ENCODE measurements around the gene TSFM.
A peak's percentile ranks its signal among the peaks of the same experiment; 100 is the strongest.
"Not testable (repeated sequence)": the region's sequence is repeated elsewhere in the genome, so short reads cannot be mapped to it uniquely, and the experiment has no call there.

The TSFM gene

DNA sequence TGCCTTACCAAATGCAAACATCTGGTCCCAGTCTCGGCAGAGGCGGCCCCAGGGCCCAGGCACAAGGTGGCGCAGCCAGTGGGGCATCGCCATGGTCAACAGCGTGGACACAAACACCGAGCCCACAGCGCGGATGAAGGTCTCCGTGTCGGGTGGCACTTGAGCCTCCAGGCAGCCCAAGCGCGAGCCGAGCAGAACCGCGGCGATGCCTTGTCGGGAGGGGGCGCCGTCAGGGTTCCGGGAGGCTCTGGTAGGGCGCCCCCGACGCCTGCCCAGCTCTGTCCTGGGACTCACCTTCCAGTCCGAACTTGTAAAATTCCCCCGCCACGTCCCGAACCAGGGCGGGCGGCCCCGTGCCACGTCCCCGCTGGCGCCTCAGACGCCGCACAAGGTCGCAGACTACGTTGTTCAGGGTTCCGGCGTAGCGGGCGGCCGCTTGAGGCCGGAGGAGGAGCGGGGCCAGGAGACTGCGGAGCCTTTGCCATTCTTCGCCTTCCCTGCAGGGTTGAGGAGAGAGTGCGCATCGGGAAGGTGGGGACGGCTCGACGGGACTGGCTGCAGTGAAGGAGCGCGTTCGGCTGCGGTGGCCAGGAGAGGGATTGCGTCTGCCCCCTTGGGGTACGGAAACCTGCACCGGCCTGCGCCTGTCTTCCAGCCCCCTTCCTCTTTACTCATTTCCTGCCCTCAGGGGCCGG is 17.4 kb upstream of the TSFM start:
- no peak for DNase-seq

DNA sequence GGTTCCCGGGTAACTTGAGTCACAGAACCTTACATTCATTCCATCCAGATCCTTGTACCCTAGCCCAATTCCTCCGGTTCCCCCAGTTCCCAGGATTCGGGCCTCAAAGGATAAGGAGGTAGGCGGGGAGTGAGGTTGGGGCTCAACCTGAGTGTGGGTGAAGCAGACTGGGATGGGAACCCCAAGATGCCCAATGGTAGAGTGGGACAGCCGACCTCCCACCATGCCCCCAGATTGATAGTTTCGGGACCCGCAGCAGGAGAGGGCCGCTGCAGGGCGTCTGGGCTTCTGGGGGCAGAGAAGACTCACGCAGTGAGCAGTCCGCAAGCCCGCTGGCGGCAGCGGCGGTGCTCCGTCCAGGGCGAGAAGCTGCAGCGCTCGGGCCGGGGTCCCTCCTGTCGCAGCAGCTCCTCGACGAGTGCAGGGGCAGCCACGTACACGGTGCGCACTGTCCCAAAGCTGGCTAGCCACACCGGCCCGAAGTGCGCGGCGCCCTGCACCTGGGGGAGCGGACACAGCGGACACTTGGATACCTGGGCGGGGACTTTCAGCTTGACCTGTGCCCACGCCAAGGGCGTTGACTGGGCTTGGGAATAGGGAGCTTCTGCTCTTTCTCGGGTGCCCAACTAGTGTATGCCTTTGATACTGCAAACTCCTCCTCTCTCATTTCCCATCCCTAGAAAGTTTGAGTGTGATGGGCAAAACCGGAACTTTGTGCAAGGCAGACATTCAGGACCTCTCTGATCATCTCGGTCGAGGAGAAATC is 16.7 kb upstream of the TSFM start:
- no peak for DNase-seq

DNA sequence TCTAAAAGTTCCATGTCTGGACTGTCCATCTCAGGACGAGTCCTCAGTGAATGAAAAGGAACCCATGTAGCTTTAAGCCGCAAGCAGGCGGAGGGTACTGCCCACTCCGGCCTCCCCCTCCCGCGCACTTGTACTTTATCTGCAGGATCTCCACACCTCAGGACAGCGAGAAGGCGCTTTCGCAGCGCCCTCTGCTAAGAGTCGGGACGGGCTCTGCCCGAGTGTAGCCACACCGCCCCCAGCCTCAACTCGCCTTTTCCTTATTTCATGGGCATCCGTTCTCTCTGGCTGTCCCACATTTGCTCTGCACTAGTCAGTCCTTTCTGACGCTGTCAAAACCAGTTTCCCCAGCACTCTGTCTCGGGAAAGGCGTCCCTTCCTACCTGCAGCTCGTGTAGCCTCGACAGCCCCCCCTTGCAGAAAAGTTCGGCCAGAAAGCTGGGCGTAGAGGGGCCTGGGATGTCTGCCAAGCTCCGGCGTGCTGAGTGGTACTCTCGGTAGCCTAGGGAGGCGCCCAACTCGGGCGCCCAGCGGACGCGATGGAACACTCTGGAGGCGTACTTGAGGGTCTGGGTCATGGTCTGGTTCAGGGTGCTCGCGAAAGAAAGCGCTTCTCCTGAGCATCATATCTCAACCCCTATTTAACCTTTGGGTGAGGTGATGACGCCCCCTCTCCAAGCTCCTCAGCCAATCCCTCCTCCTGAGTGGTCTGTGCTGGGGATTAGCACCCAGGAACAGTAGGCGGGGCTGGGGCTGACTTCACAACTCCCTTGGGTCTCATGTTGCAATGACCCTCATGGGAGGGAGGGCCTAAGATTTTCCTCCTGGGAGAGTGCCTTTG is 15.9 kb upstream of the TSFM start, which contains the start of gene CYP27B1:
CYP27B1 (minus strand) TSS at position 615 of the 841 bp plus-strand sequence; CDS start at position 578, 37 bp downstream.
- DNase-seq = no peak

DNA sequence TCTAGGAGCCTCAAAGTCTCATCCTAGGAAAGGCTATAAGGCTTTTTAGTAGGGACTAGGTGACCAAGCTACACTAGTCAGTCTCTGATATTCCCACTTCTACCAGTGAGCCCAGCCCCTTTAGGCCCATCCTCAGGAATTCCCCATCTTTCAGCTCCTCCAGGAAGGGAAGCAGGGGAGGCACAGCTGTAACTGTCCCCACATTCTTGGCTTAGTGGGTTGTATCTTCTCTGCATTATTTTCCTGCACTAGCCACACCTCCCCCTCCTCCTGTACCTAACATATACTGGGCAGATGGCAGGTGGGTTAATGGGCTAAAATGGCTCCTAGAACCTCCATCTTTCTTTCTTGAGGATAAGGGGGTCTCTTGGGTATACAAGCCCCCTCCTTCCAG is 15.3 kb upstream of the TSFM start:
- DNase-seq = no peak

DNA sequence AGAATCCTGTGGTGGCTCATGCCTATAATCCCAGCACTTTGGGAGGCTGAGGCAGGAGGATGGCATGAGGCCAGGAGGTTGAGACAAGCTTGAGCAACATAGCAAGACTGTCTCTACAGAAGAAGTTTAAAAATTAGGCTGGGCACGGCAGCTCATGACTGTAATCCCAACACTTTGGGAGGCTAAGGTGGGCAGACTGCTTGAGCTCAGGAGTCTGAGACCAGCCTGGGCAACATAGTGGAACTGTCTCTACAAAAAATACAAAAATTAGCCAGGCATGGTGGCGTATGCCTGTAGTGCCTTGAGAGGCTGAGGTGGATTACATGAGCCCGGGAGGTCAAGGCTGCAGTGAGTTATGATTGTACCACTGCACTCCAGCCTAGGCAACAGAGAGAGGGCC is 14.7 kb upstream of the TSFM start:
- DNase-seq = no peak

DNA sequence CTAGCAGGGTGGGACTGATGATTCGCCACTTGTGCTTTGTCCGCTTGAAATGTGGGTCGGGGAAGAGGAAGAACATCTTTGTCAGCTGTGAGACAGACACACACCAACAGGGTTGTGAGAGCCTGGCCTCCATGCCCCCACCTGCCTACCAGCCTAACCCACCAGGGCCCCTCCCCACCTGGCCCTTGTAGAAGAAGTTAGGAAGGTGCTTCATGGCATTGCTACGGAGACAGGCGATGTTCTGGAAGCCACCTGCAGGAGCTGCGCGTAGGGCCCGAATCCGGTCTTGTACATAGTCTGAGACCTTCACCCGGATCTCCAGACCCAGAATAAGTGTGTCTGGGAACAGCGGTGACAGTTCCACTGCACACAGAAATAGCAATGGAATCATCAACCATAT is 13.0 kb upstream of the TSFM start:
- no peak for DNase-seq

DNA sequence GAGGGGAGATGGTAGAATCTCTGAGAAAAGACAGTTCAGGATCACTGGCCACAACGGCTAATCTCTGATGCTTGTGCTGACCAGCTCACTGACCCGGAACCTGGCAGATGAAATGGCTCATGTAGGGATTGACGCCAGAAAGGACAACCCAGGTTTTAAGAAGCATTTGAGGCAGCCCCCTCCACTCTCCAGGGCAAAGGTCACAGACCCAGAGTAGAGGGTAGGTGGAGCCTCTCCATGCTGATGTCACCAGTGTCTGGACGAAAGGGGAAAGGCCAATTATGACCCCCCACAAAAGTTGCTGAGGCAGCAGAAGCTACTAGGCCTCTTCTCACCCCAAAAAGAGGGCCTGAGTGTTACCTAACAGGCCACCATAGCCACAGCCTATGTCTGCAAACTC is 11.9 kb upstream of the TSFM start:
- DNase-seq = no peak

DNA sequence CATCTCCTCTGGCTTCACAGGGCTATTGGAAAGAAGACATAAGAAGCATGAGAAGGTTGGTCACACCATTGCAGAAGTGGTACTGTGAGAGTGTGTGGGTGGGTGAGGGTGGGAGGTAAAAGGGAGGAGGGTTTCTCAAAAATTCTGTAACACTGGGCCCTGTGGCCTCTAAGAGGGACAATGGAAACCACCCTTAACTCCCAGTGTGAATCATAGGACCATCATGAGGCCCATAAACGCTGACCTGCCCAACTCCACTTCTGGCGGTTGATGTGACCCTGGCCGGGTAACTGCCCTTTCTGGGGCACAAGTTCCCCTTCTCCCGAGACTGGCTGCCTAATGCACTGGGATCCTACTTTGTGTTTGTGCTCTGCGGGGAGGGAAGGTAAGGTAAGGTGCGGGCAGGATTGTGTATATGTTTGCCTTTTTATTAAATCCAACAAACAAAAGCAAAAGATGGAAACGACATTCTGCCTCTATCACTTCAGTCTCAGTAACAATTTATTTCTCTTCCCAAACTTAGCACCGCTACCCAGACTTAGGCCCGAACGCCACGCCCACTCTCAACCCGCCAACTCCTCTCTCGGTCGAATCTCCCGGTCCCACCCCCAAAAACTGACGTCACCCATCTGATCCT is 11.2 kb upstream of the TSFM start:
- DNase-seq = peak; percentile 60

DNA sequence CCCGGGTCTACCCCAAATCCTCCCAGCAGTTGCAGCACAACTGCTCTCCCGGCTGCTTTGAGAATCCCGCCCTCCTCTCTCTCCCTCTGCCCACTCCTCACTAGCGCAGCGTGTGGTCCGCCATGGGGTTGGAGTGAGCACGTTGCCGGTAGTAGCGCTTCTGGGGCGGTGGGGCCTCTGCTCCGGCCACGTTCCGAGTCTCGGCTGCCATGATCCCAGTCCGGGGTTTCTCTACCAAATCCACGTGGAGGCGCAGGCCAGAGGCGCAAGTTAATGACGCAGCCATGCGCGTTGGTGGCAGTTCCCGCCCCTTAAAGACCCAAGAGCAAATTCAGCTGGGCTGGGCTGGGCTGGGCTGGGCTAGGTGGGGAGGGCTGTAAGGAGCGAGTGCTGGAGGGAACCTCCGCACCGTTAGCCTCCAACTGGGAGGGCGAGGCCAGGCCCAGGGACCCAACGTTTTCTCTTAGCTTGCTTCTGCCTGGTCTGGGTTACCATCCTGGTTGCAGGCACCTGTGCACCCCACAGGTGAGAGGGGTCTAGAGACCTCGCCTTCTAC is 10.6 kb upstream of the TSFM start, which contains the start of gene METTL1:
METTL1 (minus strand) TSS at position 233 of the 556 bp plus-strand sequence; CDS start at position 211, 22 bp downstream.
- peak; percentile 82 for DNase-seq

DNA sequence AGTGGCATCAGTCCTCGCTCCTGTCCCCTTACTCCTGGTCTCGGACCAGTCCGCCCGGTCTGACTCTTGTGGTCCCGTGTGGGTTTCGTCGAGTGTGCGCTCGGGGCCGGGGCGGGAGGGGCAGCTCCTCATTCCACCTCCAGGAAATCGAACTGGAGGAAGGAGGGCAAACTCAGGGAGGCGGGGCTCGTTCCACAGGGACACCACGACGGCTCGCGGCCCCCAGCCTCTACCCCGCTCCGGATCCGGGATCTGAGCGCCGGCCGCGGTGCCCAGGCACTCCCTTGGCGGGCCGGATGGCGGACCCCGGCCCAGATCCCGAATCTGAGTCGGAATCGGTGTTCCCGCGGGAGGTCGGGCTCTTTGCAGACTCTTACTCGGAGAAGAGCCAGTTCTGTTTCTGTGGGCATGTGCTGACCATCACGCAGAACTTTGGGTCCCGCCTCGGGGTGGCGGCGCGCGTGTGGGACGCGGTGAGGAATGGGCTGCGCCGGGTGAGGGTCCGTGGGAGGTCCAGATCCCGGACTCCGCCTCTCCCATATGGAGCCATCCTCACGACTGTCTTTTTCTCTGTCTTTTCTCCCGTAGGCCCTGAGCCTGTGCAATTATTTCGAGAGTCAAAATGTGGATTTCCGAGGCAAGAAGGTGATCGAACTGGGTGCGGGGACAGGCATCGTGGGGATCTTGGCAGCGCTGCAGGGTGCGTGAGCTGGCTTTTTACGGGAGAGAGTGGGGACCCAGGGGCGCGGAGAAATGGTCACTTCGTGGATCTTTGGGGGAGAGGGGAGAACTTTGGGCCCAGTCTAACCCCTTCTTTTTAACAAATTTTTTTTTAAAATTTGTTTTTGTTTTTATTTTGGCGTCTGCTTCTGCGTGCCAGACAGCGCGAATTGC is 9.9 kb upstream of the TSFM start, which contains the start of gene EEF1AKMT3:
EEF1AKMT3 (plus strand) TSS at position 186 of the 894 bp plus-strand sequence; CDS start at position 297, 111 bp downstream.
- no peak for DNase-seq

DNA sequence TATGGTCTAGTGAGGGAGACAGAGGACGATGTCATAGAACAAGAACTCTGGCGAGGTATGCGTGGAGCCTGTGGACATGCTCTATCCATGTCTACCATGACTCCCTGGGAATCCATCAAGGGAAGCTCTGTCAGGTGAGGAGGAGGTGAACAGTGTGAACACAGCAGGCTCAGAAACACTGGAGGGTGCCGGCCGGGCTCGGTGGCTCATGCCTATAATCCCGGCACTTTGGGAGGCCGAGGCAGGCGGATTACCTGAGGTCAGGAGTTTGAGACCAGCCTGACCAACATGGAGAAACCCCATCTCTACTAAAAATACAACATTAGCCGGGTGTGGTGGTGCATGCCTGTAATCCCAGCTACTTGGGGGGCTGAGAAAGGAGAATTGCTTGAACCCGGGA is 8.0 kb upstream of the TSFM start:
- DNase-seq = not testable (repeated sequence)

DNA sequence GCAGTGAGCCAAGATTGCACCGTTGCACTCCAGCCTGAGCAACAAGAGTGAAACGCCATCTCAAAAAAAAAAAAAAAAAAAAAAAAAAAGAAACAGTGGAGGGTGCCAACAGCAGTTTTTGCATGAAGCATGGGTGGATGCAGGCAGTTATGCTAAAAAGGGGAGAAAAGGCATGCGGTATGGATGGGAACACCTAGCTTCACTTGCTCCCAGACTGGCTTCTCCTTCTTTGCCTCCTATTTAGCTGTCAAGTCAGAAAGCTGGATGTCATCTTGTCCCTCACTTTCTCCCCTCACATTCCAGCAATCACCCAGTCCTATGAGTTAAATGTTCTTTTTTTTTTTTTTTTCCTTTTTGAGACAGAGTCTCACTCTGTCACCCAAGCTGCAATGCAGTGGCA is 7.5 kb upstream of the TSFM start:
- no peak for DNase-seq

DNA sequence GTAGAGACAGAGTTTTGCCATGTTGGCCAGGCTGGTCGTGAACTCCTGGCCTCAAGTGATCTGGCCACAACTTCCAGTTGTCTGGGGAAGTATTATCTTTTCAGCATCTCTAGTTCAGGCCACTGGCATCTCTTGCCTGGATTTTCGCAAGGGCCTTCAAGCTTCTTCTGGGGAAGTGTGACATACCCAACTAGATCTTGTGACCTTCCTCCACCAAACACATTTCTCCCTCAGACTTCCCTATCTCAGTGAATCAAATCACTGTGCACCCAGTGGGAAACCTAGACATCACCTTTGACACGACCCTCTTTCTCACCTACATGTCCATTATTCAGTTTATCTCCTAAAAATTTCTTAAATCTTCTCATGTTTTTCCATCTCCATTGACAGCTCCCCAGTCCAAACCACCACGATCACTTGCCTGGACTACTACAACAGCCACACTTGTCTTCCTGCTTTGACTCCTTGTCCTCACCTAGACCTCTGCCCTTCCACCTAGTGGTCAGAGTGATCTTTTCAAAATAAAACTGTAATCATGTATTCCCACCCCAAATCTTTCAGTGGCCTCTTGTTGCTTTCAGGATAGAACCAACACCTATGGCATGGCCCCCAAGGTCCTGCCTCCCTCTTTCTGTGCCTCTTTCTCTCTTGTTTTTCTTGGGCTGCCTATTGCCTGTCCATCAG is 6.9 kb upstream of the TSFM start:
- DNase-seq = no peak

DNA sequence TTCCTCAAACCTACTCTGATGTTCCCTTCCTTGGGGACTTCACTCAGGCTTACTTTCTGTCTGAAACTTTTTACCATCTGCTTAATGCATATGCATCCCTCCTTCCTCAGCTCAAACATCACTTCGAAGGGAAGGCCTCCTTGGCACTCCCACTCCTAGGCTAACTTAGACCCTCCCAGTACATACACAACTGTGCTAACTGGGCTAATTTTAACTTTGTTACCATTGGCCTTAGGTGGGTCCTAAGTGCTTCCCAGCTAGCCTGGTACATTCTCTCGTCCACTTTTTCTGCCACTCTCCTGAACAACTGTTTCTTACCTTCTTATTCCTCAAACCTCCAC is 6.4 kb upstream of the TSFM start:
- DNase-seq = no peak

DNA sequence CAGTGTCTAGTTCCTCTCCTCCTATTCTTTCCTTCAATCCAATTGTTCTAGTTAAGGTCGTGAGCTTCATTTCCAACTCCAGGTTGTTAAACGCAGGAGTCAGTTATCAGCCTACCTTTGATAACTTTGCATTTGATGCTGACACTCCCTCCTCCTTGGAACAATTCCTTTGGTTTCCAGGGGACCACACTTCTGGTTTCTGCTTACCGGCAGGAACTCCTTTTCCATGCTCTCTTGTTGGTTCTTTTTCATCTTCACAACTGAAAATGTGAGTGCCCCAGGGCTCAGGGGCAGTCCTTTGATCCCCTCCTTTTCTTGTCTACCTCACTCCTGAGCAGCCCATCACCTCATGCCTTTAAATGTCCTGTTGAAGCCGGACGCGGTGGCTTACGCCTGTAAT is 5.2 kb upstream of the TSFM start:
- no peak for DNase-seq

DNA sequence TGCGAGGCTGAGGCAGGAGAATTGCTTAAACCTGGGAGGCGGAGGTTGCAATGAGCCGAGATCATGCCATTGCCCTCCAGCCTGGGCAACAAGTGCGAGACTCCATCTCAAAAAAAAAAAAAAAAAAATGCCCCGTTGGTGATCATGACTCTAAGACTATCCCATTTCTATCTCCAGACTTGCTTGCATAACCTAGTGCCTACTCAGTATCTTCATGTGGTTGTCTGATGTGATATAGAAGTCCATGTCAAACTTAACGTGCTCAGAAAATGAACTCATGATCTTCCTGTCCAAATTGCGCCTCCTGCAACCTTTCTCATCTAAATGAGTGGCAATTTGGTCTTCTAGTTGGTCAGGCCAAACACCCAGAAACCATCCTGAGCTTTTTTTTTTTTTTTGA is 4.7 kb upstream of the TSFM start:
- no peak for DNase-seq

DNA sequence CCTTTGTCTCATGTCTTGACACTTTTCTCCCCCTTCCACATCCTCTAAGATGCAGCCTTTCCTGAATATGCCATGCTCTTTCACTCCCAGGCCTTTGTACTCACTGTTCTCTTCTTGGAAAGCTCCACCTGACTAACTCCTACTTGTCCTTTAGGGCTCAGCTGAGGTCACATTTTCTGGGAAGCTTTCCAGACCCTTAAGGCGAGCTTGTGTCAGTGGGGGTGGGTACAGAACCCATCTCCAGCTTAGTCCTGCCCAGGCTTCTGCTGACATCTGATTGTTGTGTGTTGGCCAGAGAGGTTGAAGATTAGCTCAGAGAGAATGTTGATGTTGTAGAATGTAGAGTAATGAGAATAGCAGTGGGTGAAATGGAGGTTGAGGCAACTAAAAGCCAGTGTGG is 2.9 kb upstream of the TSFM start:
- no peak for DNase-seq

DNA sequence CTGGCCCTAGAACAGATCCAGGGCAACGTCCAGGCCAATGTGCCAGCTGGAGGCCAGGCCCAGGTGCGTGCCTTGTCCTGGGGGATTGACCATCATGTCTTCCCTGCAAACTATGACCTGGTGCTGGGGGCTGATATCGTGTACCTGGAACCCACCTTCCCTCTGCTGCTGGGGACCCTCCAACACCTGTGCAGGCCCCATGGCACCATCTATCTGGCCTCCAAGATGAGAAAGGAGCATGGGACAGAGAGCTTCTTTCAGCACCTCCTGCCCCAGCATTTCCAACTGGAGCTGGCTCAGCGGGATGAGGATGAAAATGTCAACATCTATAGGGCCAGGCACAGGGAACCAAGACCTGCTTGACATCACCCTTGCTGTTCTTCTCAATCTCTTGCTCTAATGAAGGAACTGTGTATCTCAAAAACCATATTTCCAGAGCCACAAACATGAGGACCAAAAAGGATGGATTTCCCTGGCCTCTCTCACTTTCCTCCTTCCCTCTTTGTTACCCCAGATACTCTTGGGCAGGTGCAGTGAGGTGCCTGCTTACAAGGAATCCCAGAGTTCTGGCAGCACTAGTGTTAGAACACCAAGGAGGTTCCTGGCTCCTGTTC is 2.2 kb upstream of the TSFM start:
- no peak for DNase-seq

DNA sequence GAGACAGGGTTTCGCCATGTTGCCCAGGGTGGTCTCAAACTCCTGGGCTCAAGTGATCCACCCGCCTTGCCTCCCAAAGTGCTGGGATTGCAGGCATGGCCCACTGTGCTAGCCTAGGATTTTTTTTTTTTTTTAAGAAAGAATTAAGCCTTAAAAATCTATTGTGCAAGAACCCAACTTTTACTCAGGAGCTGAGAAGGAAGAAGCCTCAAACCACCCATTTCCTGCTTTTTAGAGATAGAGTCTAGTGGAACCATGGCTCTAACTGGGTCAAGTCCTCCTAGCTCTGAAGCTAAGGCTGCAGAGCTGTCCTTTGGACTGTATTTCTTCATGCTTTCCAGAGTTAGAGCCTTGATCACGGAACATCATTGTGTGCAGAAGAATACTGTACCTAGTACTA is 1.3 kb upstream of the TSFM start:
- DNase-seq = no peak

DNA sequence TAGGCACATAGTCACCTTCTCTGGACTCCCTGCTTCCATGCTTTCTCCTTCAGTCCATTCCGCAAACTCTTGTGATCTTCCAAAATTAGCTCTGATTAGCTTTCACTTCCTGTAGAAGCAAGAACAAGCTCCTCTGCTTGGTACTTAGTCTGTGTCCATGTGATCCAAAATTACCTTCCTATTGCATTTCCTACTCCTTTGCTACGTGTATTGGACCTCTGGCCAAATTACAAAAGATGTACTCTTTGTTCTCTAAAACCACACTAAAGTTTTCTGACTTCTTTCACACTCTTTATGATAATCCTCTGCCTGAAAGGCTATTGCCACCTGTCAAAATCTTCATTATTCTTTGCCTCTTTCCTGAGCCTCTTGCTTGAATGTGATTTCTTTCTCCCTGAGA is 786 bp upstream of the TSFM start:
- DNase-seq = no peak

DNA sequence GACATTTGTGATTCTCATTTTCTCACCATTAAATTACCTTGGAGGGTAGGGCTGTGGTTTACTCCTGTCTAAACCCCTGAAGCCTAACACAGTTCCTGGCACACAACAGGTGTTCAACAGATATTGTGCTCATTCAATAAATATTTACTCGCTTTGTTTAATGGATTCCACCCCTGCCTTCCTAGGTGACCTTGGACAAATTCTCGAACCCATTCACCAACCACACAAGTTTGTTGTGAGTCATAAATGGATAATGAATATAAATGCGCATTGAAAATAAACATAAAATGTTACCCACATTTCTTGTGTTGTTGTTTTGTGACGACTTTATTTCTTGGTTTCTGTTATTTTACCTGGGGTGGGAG is 362 bp upstream of the TSFM start:
- DNase-seq = no peak
